Stimulated activated CD4-positive, alpha-beta T cell treated with anti-CD3 and anti-CD28 coated beads, Interleukin-1b, Interleukin-23, amount 100 ng/mL, for 48 hours (primary cell): ENCODE data around the gene WDR70.
"Not testable (repeated sequence)": the region's sequence is repeated elsewhere in the genome, so short reads cannot be mapped to it uniquely, and the experiment has no call there.

Experiments
- DNase-seq: peaks from one replicate; pipeline ENCODE4 v3.0.0-alpha.2; 2020

The WDR70 gene

GRCh38 chr5:37771731-37772130 lies 392.6 kb downstream of the WDR70 start:
- DNase-seq, result no peak

GRCh38 chr5:37772255-37772654 lies 393.1 kb downstream of the WDR70 start:
- DNase-seq, result no peak

GRCh38 chr5:37773809-37774208 lies 394.7 kb downstream of the WDR70 start:
- DNase-seq, result no peak

GRCh38 chr5:37774912-37775483 lies 395.9 kb downstream of the WDR70 start:
- DNase-seq, result peak; percentile 30

- no peak for DNase-seq
These were observed 397.7 kb downstream of the WDR70 start for GRCh38 chr5:37776826-37777225.

GRCh38 chr5:37777432-37778130 lies 398.5 kb downstream of the WDR70 start:
- no peak for DNase-seq

DNA sequence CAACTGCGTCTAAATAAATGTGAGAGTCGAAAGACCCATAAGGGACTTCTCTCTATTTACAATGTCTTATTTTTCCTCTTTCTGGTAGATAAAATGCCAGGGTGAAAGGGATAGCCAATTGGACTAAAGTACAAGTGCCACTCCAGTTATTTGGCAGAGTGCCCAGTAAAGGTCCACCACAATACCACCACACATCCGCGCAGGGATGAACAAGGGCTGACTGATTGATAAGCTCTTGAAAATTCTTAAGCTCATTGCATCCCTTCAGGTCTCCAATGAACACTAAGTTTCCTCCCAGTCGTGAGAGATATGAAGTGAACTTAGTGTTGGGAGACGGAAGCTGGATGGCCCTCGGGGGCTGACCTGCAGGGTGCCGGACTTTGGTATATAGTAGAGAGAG lies 402.3 kb downstream of the WDR70 start:
- DNase-seq, result not testable (repeated sequence)

DNA sequence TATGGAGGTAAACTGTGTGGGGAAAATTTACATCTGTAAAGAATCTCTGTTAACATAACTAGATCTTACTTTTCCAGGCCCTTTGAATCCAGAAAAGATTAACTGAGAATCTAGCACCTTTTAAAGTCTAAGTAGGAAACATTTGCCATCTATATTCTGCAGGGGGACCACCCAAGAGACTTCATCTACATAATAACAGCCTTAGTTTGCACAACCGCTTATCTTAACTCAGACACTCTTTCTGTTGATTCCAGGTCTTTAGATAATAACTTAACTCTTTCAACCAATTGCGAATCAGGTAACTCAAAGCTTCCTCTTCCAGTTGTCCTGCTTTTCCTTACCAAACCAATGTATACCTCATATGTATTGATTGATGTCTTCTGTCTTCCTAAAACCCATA lies 407.3 kb downstream of the WDR70 start:
- no peak for DNase-seq

DNA sequence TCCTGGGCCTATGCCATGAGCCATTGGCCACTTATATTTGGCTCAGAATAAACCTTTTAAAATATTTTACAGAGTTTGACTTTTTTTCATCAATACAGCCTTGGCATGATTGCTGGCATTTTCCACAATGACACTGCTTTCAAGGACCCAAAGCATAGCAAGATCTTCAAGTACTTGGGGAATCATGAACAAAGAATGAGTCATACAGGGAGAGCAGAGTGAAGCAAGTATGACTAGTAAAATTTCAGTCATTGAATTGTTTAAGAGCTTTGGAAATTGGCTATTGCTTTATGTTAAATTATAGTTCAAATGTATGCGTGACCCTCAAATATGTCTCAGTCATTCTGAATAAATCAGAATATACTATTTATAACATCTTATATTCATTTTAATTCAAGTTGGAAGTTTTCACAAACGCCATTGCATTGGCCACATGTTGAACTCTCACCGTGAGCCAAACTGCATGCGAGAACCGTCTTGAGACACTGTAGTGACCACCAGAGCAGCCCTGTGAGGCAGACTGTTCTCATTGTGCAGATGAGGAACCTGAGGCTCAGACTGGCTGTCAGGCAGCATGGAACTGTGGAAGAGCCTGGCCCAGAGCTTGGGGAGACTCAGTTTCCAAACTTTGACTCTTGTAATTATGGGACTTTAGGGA lies 407.9 kb downstream of the WDR70 start:
- no peak for DNase-seq

DNA sequence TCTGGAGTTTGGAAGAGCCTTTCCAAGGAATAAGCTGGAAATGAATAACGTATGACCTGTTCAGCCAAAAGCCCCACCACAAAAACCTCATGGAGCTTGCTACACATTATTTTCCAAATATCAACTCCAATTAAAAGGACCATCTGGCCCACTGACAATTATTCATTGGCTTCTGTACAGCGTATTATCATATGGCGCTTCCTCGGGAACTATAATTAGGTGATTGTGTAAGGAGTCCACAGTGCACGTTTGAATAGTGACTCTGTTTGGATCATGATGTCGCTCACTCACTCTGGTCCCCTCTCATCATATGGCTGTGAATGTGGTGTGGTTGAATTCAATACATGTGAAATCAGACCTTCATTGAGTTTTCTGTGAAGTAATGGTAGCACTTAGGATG lies 408.6 kb downstream of the WDR70 start:
- DNase-seq, result no peak

GRCh38 chr5:37789991-37790390 lies 410.9 kb downstream of the WDR70 start:
- no peak for DNase-seq

GRCh38 chr5:37791321-37791720 lies 412.2 kb downstream of the WDR70 start:
- no peak for DNase-seq

DNA sequence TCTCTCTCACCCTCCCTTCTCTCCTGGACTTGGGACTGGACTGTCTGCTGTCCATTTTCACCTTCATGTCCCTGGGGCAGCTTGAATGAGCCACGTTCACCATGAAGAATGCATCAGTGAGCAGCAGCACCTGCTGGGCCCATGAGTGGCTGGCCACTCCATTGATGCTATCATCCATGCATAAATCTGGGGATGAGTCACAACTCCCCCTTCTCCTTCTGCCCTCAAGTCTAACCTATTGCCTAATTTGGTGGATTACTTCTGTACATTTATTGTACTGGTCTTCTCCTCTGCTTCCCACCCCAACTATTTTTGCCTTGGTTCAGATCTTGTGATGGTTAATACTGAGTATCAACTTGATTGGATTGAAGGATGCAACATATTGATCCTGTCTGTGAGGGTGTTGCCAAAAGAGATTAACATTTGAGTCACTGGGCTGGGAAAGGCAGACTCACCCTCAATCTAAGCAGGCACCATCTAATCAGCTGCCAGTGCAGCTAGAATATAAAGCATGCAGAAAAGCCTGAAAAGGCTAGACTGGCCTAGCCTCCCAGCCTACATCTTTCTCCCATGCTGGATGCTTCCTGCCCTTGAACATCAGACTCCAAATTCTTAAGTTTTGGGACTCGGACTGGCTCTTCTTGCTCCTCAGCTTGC lies 414.0 kb downstream of the WDR70 start:
- no peak for DNase-seq

DNA sequence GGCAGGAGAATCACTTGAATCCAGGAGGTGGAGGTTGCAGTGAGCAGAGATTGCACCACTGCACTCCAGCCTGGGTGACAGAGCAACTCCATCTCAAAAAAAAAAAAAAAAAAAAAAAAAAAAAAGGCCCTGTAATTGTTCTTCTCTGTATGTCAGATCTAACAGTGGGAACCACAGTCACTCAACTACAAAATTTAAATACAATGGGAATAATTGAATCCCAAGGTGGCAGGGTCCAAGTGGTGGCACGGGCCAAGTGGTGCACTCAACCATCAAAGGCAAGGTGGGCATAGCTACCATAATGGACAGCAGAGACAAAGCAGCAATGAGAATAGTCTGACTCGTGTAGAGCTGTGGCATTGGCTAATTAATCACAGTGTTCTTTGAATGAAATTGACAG lies 416.2 kb downstream of the WDR70 start:
- DNase-seq, result not testable (repeated sequence)

DNA sequence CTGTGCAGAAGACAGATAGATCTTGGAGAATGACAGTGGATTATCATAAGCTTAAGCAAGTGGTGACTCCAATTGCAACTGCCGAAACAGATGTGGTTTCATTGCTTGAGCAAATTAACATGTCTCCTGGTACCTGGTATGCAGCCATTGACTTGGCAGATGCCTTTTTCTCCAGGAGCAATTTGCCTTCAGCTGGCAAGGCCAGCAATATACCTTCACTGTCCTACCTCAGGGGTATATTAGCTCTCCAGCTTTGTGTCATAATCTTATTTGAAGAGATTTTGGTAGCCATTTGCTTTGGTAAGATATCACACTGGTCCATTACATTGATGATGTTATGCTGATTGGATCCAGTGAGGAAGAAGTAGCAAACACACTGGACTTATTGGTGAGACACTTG lies 417.3 kb downstream of the WDR70 start:
- DNase-seq, result not testable (repeated sequence)

DNA sequence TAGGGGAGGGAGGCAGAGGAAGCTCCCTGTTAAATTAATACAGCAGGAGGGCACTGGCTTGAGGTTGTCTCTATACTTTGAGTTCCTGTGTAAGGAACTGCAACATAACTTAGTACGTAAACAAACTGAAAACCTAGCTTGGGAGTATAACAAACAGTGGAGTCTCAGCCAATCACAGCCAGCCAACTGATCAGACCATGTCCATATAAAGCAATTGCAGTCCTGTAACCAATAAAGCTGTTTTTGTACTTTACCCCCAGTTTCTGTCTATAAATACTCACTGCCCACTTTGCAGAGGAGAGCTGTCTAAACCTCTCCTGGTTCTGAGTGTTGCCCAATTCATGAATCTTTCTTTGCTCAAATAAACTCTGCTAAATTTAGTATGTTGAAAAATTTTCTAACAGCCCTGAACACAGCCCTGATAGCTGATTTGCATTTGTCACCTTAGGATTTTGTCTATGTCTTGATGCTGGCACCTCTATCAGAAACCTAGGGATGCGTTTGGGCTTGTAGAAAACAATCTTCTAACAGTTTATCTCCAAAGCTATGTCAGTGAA lies 420.8 kb downstream of the WDR70 start:
- DNase-seq, result no peak

- DNase-seq, result no peak
These were observed 422.4 kb downstream of the WDR70 start for GRCh38 chr5:37801521-37801920.
